Measurements from ENCODE around the gene GKAP1. TPM values are rescaled to one million over a fixed set of nuclear protein-coding genes. Genes with fewer than 3 reads are reported as not detected.

GKAP1 gene
- total and polyA plus RNA-seq, 2 donors (not counting 3 experiments of a cell fraction or from before 2014, with no cell fraction given): 1.3 to 2.5 TPM

DNA sequence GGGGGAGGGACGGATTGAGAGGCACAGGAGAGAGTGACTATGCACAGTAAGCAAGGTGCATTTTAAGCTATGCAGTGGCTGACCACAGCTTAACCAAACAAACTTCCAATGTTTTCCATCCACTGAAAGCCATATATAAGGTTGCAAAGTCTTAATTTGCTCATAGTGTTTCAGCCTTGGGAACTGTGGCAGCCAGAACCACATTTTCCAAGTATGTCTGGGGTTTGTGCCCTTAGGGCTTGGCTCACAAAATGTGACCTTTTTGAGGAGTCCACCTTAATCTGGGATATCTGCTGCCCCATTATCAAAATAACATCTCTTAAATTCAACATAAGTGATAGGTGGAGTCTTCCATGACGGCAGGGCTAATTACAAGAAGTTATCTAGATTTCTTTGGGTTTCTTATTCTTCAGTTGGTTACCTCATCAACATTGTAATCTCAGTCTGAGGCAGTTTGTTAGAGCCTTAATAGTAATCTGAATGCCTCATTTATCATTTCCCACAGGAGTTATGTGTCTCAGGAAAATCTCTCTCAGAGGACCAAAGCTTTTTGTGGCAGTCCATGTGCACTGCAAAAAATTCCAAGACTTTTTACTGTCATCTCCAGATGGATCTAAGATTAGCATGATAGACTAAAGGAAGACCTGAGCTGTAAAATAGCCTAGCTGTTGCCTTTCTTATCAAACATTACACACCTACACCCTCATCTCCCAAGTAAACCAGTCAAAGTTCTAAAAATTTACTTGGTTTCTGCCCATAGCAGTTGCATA is 94.7 kb downstream of the GKAP1 start:
- no peaks in the 10 kb centered on the region for H3K9me1 ChIP-seq (replicated peaks; ENCODE audit: control insufficient read depth, extremely low read depth, insufficient read depth, low read length)
- H2AFZ ChIP-seq (ENCODE audit: low read depth, low read length): no peak overlapping the region
- intact Hi-C loops (cut with micrococcal nuclease): no loop called here
- no TSS peak for BruUV-seq (replicated peaks)
- H3K4me1 ChIP-seq (ENCODE audit: control insufficient read depth, extremely low read depth, insufficient read depth, low read length): no peaks in the 10 kb centered on the region
- H3K4me2 ChIP-seq (ENCODE audit: insufficient read depth, low read length): no peak overlapping the region
- H3K4me3 ChIP-seq (replicated peaks in 1 of 3; ENCODE audit: insufficient read depth in 1 of 3, low read depth in 1 of 3, low read length in 3 of 3): no peak overlapping the region
- TF ChIP-seq EZH2 (IDR thresholded peaks at IDR 0.05; ENCODE audit: borderline replicate concordance, low read depth, low read length, severe bottlenecking) (no peak), POLR2AphosphoS5 (IDR thresholded peaks at IDR 0.05; ENCODE audit: insufficient read depth, low read depth, low read length) (no peak), JUN (IDR thresholded peaks at IDR 0.05; ENCODE audit: borderline replicate concordance, insufficient read depth, insufficient read length, low read depth) (no peak), POLR2A (IDR thresholded peaks at IDR 0.05; ENCODE audit: low read depth, low read length) (no peak), FOS (IDR thresholded peaks at IDR 0.05; ENCODE audit: borderline replicate concordance, insufficient read depth, low read length) (no peak), GATA2 (IDR thresholded peaks at IDR 0.05; ENCODE audit: insufficient read depth, insufficient read length, low read depth, low read length) (no peak), MYC (IDR thresholded peaks at IDR 0.05; ENCODE audit: low read depth, low read length) (no peak)
- TF ChIP-seq, protein P1, sequence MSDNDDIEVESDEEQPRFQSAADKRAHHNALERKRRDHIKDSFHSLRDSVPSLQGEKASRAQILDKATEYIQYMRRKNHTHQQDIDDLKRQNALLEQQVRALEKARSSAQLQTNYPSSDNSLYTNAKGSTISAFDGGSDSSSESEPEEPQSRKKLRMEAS (IDR thresholded peaks at IDR 0.05; ENCODE audit: insufficient read depth, insufficient read length): no peak
- TF ChIP-seq, protein P2, sequence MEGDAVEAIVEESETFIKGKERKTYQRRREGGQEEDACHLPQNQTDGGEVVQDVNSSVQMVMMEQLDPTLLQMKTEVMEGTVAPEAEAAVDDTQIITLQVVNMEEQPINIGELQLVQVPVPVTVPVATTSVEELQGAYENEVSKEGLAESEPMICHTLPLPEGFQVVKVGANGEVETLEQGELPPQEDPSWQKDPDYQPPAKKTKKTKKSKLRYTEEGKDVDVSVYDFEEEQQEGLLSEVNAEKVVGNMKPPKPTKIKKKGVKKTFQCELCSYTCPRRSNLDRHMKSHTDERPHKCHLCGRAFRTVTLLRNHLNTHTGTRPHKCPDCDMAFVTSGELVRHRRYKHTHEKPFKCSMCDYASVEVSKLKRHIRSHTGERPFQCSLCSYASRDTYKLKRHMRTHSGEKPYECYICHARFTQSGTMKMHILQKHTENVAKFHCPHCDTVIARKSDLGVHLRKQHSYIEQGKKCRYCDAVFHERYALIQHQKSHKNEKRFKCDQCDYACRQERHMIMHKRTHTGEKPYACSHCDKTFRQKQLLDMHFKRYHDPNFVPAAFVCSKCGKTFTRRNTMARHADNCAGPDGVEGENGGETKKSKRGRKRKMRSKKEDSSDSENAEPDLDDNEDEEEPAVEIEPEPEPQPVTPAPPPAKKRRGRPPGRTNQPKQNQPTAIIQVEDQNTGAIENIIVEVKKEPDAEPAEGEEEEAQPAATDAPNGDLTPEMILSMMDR (IDR thresholded peaks at IDR 0.05; ENCODE audit: extremely low read depth in 1 of 2, insufficient read depth in 1 of 2, low read depth in 1 of 2, low read length in 2 of 2): no peak
- no peaks in the 10 kb centered on the region for H3K79me2 ChIP-seq (ENCODE audit: control insufficient read depth, insufficient read depth, low read length)
- dilution Hi-C loops (cut with MboI; ENCODE audit: extremely low pct_ligation_motif_present, low sequenced_read_pairs): no loop called here
- H3K9me3 ChIP-seq (replicated peaks; ENCODE audit: control insufficient read depth, insufficient read depth, low read length): no peaks in the 10 kb centered on the region
- no peak for DNase-seq (ENCODE audit: low read depth, low spot score)
- H3K27ac ChIP-seq (ENCODE audit: insufficient read depth, low read depth, low read length): no peak overlapping the region
- H3K27me3 ChIP-seq (ENCODE audit: control insufficient read depth in 2 of 2, insufficient read depth in 2 of 2, low read length in 2 of 2): peaks cover 0 to 10% of the 10 kb centered on the region in 2 experiments
- no peaks in the 10 kb centered on the region for H3K36me3 ChIP-seq (ENCODE audit: control insufficient read depth in 2 of 2, extremely low read depth in 1 of 2, insufficient read depth in 2 of 2, low read length in 2 of 2)
- ChIA-PET POLR2A (no interaction called here), CTCF (interaction anchor here (1.2 kb wide), 1 partner anchor 20 kb away, joined by 3 read pairs; no protein-coding TSS in a partner anchor)
- FAIRE-seq: no peak
- no peak overlapping the region for H3K9ac ChIP-seq (replicated peaks; ENCODE audit: extremely low read depth, insufficient read depth, low read length)
- H4K20me1 ChIP-seq (replicated peaks; ENCODE audit: control insufficient read depth, extremely low read depth, insufficient read depth, low read length): no peaks in the 10 kb centered on the region
